ENCODE results near the gene RTL9.
A peak's percentile ranks its signal among the peaks of the same experiment; 100 is the strongest.
"Not testable (repeated sequence)": the region's sequence is repeated elsewhere in the genome, so short reads cannot be mapped to it uniquely, and the experiment has no call there.

The RTL9 gene

DNA sequence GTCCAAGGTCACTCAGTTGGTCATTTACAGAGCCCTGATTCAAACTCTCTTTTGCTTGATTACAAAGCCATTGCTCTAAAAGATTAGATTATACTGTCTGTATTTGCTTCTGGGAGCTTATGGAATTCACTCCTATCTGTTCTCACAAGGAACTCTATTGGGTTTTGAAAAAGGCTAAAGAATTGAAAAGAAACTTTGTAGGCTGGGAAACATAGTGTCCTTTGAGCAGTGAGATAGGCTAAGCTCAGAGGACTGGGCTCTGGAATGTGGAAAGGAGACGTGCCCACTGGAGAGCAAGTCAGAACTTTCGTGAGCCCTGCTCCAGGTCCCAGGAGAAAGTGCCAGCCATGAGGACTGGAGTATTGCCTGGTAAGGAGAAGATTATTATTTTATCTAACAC is at the start of gene RTL9:
RTL9 (plus strand) TSS at position 301 of the 400 bp plus-strand sequence. CDS start 91,770 bp downstream, outside the sequence.
- DNase-seq: no peak

DNA sequence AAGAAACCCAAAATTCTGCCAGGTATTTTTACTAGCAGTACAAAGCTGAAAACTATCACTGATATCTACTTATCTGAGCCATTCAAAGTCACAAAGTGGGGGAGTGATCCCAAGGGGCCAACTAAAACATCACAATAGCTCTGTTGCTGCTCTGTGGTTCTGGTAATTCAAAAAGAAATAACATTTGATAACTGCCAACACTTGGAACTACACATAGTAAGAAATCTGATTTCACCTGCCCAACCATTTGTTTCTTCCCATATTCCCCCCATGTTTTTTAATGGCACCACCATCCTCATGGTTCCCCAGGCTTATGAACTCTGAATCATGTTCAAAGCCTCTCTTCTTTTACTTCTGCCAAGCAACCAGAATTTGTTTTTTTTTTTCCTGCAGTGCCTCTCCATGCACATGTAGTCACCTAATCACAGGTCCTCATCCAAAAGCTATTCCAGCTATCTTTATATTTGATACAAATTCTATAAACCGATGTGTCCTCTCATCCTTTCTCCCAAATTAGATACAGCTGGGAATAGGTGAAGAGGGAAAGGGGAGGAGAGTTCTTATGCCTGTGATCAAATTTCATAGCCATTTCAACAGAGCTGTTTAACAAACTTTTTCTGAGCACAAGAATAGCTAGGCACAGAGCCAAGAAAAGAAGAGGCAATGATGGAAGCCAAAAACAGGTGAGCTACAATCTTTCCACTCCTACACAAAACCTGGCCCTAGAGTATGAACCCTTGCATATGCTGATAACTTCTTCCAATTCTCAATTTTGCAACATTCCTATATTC is 48.5 kb upstream of the RTL9 start:
- no peak for DNase-seq

- peak; percentile 35 for DNase-seq
Measured at GRCh38 chrX:110310896-110311295, 47.8 kb upstream of the RTL9 start.

DNA sequence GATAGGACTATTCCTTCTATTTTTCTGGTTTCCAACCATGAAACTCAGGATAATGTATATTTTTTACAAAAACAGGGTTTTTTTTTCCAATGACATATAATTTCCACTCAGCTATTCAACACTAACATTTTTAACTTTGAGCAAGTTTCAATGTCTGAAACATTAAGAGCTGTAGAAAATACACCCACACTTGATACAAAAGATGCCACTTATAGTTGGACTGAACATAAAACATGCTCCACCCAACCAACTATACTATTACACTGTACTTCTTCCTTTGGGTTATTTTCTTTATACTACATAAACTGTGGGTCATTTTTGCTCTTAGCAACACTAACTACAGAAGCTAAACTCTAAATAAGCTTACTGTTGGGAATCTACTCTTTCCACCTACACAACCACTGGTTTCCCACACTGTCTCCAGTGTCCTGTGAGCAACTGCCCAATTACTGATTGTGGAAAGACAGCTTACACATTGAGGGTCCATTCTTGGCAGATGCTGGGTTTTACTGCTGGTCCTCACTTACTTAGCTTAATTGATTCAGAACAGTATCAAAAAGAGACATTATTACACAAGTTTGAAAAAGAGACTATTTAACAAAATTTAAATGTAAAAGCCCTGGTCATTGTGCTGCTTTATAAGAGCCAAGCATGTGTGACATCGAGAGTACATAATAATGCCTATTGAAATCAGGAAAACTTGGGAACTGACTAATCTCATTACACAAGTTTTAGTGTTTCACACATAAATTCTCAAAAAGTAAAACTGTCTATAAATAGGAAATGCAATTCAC is 47.0 kb upstream of the RTL9 start:
- DNase-seq: no peak

- no peak for DNase-seq
Measured at GRCh38 chrX:110315551-110315950, 43.1 kb upstream of the RTL9 start.

DNA sequence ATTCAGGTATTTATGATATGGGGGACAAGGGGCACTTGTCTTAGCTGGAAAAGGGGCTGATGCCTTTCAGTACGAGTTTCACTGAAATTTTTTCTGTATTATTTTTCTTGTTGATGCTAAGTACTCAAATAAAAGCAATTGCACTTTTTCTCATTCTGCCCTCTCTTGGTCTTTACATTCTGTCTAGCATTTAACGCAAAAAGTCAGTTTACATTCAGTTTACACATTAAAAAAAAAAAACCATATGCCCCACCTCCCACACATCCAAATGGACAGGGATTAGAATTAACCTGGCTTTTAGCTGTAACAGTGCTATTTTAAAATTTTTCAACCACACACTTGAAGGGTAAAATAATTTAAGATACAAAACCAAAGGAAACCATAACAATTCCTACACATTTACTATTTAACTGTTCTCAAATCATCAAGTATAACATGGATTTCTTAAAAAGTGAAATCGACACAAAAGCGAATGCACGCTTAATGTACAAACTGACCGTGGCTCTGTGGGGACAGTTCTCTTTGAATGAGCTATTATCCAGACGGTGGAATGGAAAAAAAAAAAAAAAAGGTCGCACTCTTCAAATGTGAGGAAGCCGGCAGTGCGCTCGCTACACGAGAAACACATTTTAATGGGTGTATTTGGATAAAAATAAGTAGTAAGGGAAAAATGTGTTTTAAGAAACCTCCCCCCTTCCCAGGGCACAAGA is 42.1 kb upstream of the RTL9 start:
- no peak for DNase-seq

- peak; percentile 6 for DNase-seq
Measured at GRCh38 chrX:110317061-110317819, 41.4 kb upstream of the RTL9 start.

DNA sequence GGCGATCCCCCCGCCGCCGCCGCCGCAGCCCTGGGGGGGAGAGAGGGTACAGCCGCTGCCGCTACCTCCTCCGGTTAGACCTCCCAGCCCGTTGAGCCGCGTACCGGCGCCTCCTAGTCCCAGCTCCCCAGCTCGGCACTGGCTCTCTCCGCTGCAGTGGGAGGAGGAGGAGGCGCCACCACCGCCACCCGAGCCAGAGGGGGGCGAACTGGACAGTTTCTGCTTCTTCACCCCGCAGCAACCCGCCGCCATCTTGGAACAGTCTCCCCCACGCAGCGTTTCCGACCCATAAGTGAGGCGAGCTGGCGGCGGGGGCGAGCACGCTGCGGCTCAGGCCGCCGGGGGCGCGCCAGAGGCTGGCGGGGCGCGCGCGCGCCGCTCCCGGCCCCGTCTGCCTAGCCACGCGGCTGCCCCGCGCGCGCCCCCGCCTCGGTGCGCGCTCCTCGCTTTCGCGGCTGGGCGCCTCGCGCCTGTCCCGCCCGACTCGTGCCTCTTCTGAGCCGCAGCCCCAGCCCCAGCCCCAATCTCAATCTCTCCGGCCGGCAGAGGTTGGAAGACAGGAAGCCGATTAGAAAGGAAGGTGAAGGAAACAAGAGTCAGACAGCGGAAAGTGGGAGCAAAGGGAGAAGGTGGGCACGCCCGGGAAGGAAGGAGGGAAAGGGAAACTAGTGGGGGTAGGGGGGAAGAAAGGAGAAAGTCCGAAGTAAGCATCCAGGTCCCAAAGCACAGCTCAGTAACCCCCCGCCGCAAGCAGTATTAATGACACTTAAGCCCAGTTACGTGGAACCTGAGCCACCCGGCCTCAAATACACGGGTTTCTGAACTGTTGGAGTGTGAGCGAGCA is 40.6 kb upstream of the RTL9 start, which contains the start of gene AMMECR1:
AMMECR1 (minus strand) TSS at position 266 of the 844 bp plus-strand sequence; CDS start at position 252, 14 bp downstream.
- peak; percentile 77 for DNase-seq

DNA sequence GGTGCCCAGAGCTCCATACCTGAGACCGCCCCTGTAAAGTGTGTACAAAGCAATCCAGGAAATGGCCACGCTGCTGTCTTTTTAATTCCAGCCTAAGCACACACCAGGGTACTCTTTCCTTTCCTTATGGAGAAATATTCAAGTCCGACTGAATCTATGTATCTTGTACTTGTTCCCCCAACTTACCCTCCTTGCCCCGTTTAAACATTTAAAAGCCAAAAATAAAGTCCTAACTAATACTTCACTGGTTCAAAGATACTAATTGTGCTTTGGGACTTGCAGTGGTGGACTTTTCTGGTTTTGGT is 40.0 kb upstream of the RTL9 start:
- DNase-seq: no peak

DNA sequence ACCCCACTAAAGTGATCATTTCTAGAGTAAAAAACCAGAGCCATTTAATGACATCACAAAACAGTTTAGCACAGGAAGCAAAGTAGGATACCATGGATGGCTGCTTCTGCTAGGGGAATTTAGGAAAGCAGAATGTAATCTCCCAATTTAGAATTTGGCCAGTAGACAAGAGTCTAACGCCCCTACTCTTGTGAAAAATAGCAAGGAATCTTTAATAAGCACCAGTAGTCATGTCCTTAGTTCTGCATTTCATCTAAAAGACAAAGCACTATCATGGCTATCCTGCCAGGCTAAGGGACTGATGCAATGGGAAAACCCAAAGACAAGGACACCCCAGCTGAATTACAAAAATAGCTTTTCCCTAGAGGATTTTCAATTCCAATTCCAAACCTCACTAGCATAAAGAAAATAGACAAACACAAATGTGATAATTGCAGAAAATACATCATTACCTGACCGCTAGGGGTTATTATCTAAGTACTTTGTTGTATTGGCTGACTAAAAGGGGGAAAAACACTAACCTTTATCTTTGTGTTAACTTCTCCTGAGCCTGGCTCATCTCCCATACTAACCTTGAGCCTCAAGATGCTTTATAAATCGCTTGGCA is 38.2 kb upstream of the RTL9 start:
- DNase-seq: no peak

GRCh38 chrX:110321081-110321480 is 37.6 kb upstream of the RTL9 start:
- DNase-seq: no peak

GRCh38 chrX:110321670-110322069 is 37.0 kb upstream of the RTL9 start:
- no peak for DNase-seq

GRCh38 chrX:110322603-110323002 is 36.0 kb upstream of the RTL9 start:
- DNase-seq: no peak

DNA sequence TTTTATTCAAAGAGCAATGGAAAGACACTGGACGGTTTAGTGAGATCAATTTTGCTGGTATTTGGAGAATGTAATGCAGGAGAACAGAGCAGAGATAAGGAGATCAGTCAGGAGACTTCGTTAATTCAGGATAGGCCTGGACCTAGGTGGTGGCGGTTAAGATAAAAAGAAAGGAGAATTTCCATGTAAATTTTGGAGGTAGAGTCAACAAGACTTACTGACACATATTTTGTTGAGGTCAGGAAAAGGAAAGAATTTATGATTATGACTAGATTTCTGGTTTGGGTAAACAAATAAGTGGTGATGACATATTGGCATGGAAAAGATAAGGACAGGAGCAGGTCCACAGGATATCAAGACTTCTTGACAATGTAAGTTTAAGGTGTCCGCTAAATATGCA is 31.9 kb upstream of the RTL9 start:
- DNase-seq: no peak

DNA sequence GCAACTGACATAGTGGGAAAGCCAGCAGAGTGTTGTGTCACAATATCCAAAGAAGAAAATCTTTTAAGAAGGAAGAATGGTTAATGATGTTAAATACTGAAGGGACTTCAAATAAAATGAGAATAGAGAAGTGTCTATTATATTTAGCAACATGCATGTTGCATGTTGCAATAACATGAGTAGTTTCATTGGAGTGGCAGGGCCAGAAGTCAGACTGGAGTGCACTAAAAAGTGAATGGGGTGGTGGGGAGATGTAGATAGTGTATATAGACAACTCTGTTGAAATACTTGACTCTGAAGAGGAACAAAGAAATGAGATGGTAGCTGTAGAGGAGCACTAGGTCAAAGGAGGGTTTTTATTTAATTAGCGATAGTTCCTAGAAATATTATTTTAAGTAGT is 31.3 kb upstream of the RTL9 start:
- DNase-seq: no peak

- DNase-seq: not testable (repeated sequence)
Measured at GRCh38 chrX:110328613-110329012, 30.0 kb upstream of the RTL9 start.

GRCh38 chrX:110331444-110332030 is 27.1 kb upstream of the RTL9 start:
- no peak for DNase-seq

GRCh38 chrX:110333458-110333857 is 25.2 kb upstream of the RTL9 start:
- not testable (repeated sequence) for DNase-seq

DNA sequence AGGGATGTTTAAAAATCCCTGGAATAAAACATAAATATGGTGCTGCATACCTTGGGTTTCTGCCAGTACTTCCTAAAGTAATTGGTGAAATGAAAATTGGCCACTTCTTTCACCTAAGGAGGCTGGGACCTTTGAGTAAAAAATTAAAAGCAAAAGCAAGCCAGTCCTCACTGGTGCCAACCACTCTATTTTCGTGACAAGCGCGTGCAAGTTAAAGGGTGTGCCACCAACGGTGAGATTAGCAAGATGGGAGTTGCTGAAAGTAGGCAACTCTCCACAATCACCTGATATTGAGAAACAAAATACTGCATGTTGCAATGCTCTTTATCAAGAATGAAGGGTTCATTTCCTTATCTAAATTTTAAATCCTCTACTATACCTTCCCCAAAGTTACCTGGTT is 19.7 kb upstream of the RTL9 start:
- DNase-seq: no peak

GRCh38 chrX:110341189-110342035 is 17.2 kb upstream of the RTL9 start:
- no peak for DNase-seq
